HL-60 (cell line): Measurements from ENCODE around the gene MAB21L3.

ENCODE experiments used
- DNase-seq, 2 experiments: peaks; one replicate each; pipeline ENCODE4 v3.0.0-alpha.2; 2010 to 2020; ENCODE audit warnings: low read depth in 1 of 2, low spot score in 1 of 2
- H3K27ac ChIP-seq: fragments of 250-450 bp; sonication (Bioruptor Pico); replicated peaks from 2 replicates; pipeline ENCODE4 v1.5.1; 2020; ENCODE audit warnings: mild to moderate bottlenecking, moderate library complexity
- H3K27me3 ChIP-seq: fragments of 250-450 bp; sonication (Bioruptor Pico); 2 replicates; pipeline ENCODE4 v1.5.1; 2021; ENCODE audit warnings: mild to moderate bottlenecking, moderate library complexity; ENCODE audit not compliant: insufficient read depth, poor library complexity, severe bottlenecking
- H3K4me3 ChIP-seq: replicated peaks from 2 replicates; pipeline ENCODE4 v1.5.1; 2011; ENCODE audit warnings: mild to moderate bottlenecking, control low read depth, low read length; ENCODE audit not compliant: insufficient read depth
- GABPA ChIP-seq: IDR thresholded peaks from 2 replicates; pipeline ENCODE4 v1.6.1; 2012; ENCODE audit warnings: low read depth
- POLR2AphosphoS5 ChIP-seq: IDR thresholded peaks from 2 replicates; pipeline ENCODE4 v1.6.1; 2012; ENCODE audit warnings: low read depth
- SPI1 ChIP-seq: IDR thresholded peaks from 2 replicates; pipeline ENCODE4 v1.6.1; 2012; ENCODE audit warnings: low read depth, mild to moderate bottlenecking, borderline replicate concordance
- TF ChIP-seq, protein P1 (sequence below): IDR thresholded peaks from 2 replicates; pipeline ENCODE4 v1.6.1; 2012; ENCODE audit warnings: low read depth; ENCODE audit not compliant: insufficient replicate concordance
- TF ChIP-seq, protein P2 (sequence below): IDR thresholded peaks from one replicate; pipeline ENCODE4 v1.5.1; 2011; ENCODE audit warnings: low read length, control low read depth, inconsistent platforms; ENCODE audit not compliant: insufficient read depth

MAB21L3 gene

GRCh38 chr1:116128664-116129063 lies 17.5 kb downstream of the MAB21L3 start:
- Histone ChIP-seq H3K27ac (no peak overlapping the region), H3K4me3 (no peak overlapping the region), H3K27me3 (no peaks in the 10 kb centered on the region)
- DNase-seq: no peak
- TF ChIP-seq GABPA (no peak), SPI1 (no peak), POLR2AphosphoS5 (no peak)
- TF ChIP-seq, protein P1, sequence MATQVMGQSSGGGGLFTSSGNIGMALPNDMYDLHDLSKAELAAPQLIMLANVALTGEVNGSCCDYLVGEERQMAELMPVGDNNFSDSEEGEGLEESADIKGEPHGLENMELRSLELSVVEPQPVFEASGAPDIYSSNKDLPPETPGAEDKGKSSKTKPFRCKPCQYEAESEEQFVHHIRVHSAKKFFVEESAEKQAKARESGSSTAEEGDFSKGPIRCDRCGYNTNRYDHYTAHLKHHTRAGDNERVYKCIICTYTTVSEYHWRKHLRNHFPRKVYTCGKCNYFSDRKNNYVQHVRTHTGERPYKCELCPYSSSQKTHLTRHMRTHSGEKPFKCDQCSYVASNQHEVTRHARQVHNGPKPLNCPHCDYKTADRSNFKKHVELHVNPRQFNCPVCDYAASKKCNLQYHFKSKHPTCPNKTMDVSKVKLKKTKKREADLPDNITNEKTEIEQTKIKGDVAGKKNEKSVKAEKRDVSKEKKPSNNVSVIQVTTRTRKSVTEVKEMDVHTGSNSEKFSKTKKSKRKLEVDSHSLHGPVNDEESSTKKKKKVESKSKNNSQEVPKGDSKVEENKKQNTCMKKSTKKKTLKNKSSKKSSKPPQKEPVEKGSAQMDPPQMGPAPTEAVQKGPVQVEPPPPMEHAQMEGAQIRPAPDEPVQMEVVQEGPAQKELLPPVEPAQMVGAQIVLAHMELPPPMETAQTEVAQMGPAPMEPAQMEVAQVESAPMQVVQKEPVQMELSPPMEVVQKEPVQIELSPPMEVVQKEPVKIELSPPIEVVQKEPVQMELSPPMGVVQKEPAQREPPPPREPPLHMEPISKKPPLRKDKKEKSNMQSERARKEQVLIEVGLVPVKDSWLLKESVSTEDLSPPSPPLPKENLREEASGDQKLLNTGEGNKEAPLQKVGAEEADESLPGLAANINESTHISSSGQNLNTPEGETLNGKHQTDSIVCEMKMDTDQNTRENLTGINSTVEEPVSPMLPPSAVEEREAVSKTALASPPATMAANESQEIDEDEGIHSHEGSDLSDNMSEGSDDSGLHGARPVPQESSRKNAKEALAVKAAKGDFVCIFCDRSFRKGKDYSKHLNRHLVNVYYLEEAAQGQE: no peak
- TF ChIP-seq, protein P2, sequence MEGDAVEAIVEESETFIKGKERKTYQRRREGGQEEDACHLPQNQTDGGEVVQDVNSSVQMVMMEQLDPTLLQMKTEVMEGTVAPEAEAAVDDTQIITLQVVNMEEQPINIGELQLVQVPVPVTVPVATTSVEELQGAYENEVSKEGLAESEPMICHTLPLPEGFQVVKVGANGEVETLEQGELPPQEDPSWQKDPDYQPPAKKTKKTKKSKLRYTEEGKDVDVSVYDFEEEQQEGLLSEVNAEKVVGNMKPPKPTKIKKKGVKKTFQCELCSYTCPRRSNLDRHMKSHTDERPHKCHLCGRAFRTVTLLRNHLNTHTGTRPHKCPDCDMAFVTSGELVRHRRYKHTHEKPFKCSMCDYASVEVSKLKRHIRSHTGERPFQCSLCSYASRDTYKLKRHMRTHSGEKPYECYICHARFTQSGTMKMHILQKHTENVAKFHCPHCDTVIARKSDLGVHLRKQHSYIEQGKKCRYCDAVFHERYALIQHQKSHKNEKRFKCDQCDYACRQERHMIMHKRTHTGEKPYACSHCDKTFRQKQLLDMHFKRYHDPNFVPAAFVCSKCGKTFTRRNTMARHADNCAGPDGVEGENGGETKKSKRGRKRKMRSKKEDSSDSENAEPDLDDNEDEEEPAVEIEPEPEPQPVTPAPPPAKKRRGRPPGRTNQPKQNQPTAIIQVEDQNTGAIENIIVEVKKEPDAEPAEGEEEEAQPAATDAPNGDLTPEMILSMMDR: no peak

DNA sequence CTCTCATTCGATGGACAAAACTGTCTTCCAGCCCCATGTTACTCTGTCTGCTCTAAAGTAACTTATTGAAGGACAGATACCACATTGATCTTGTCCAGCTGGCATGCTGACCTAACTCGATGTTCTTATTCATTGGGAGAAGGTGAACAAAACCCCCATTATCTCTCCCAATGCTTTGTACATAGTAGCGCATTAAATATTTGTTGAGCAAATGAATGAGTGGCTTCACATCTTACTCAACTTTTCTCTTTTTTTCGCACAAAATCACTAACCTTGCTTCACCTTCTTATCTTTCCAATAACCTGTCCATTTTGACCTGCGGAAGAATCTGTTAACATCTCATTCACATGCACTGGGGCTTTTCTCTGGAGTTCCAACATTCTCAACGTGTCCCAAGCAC lies 18.3 kb downstream of the MAB21L3 start:
- TF ChIP-seq, protein P1: no peak
- no peak for TF ChIP-seq SPI1
- TF ChIP-seq POLR2AphosphoS5: no peak
- TF ChIP-seq GABPA: no peak
- TF ChIP-seq, protein P2: no peak
- no peak overlapping the region for H3K27ac ChIP-seq

GRCh38 chr1:116130356-116130755 lies 19.2 kb downstream of the MAB21L3 start:
- peak; percentile 35 to 40 for DNase-seq
- no peaks in the 10 kb centered on the region for H3K27me3 ChIP-seq
- TF ChIP-seq, protein P2: no peak
- no peak for TF ChIP-seq SPI1
- TF ChIP-seq, protein P1: no peak
- TF ChIP-seq POLR2AphosphoS5: no peak
- TF ChIP-seq GABPA: no peak
- H3K4me3 ChIP-seq: no peak overlapping the region
- no peak overlapping the region for H3K27ac ChIP-seq

More for the DNA sequence above, 18.3 kb downstream of the MAB21L3 start:
- no peak for DNase-seq
- H3K4me3 ChIP-seq: no peak overlapping the region
- H3K27me3 ChIP-seq: no peaks in the 10 kb centered on the region
